Measurements from ENCODE around the gene STOML2. TPM values are rescaled to one million over a fixed set of nuclear protein-coding genes. Genes with fewer than 3 reads are reported as not detected.

Gene STOML2
- total RNA-seq, 6 donors from 2014 or later: 17.4 to 72.8 (median 48.0) TPM

DNA sequence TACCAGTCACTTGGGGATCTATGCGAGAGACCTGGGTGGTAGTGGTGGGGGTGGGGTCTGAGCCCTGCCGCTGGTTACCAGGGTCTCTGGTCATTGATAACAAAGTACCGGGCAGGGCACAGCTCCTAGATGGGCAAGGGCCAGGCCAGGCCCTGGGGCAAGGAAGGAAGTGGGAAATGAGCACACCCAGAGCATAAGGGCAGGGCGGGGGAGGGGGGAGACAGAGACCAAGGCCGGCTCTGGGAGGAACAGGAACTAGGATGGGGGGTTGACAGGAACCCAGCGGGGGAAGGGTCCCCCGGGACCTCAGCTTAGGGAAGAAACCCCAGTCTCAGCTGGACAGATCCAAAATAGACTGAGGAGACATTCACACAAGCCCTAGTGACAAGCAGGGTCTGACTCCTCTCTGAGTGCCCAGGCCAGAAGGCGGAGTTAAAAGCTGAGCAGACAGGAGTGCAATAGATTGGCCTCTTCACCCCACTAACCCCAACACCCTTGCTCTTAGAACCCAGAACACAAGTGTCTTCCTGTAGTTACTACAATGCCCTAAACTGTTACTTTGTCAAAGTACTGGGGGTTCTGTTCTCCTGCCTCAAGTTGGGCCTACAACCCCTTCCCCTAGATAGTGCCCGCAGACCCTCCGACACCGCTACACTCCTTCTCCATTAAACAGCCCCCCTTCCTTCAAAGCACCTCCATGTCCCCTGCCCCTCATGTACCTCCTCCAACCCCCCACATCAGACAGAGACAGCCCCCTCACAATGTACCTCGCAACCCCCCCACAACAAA, 12.1 kb upstream of the STOML2 start:
- Histone ChIP-seq H3K27me3 (no peaks in the 10 kb centered on the region), H3K27ac (peak overlapping the region; percentile 88 to 98 (median 94)), H3K4me3 (peak overlapping the region; percentile 43 to 81 (median 64)), H3K4me1 (peaks cover 50 to 65% (median 56%) of the 10 kb centered on the region in 4 donors), H3K36me3 (no peaks in the 10 kb centered on the region), H3K9me3 (no peaks in the 10 kb centered on the region)
- peak; percentile 33 to 54 for TF ChIP-seq POLR2AphosphoS5 (IDR thresholded peaks at IDR 0.05)
- TF ChIP-seq POLR2A (IDR thresholded peaks at IDR 0.05): peak in 1 of 4 donors; percentile 50
- TF ChIP-seq, protein P1, sequence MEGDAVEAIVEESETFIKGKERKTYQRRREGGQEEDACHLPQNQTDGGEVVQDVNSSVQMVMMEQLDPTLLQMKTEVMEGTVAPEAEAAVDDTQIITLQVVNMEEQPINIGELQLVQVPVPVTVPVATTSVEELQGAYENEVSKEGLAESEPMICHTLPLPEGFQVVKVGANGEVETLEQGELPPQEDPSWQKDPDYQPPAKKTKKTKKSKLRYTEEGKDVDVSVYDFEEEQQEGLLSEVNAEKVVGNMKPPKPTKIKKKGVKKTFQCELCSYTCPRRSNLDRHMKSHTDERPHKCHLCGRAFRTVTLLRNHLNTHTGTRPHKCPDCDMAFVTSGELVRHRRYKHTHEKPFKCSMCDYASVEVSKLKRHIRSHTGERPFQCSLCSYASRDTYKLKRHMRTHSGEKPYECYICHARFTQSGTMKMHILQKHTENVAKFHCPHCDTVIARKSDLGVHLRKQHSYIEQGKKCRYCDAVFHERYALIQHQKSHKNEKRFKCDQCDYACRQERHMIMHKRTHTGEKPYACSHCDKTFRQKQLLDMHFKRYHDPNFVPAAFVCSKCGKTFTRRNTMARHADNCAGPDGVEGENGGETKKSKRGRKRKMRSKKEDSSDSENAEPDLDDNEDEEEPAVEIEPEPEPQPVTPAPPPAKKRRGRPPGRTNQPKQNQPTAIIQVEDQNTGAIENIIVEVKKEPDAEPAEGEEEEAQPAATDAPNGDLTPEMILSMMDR (IDR thresholded peaks at IDR 0.05): no peak
- ATAC-seq (ENCODE audit: low FRiP score in 2 of 2) (peak; percentile 26 to 29), DNase-seq (peak in 1 of 2 donors; percentile 83)
- WGBS, 2 donors: 10 to 15% methylated on average over 11 to 12 of the region's 12 CpGs

DNA sequence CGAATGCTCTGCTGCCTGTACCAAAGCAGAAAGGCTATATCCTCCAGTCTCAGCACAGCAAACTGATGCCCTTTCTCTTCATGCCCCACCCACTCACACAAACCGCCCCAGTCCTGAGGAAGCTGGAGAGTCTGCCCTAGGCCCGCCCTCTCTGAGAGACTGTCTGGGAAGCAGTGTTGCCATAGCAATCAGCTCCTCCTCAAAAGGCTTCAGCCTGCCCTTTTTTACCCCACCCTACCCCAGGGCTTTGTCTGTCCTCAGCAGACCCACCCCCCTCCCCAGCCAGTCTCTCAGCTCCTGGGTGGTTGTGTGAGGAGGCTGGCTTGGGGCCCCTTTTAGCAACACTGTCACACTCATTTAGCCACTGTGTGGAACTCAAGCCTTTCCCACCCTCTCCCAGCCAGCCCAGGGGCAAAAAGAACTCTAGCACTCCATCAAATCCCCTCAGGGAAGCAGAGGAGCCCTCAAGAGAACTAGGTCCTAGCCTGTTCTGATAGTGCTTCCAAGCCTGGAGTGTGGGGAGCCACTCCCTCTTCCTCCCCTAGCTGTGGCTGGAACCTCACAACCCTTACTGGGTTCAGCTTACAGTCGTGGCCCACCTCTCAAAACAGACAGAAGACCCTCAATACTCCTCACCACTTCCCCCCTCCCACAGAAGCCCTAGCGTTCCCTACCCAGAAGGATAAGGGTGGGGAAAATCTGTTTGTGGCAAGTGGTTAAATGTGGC, 11.3 kb upstream of the STOML2 start:
- WGBS, 2 donors: 0 to 6% methylated on average over 2 to 5 of the region's 5 CpGs
- Histone ChIP-seq H3K27me3 (no peaks in the 10 kb centered on the region), H3K9me3 (no peaks in the 10 kb centered on the region), H3K4me1 (peaks cover 54 to 72% (median 63%) of the 10 kb centered on the region in 4 donors), H3K27ac (peak overlapping the region; percentile 88 to 98 (median 94)), H3K4me3 (peak overlapping the region; percentile 43 to 81 (median 64)), H3K36me3 (no peaks in the 10 kb centered on the region)
- peak in 1 of 2 donors; percentile 93 for DNase-seq
- TF ChIP-seq POLR2A (IDR thresholded peaks at IDR 0.05) (no peak), EP300 (IDR thresholded peaks at IDR 0.05) (no peak), POLR2AphosphoS5 (IDR thresholded peaks at IDR 0.05) (peak in 1 of 2 donors; percentile 40)
- TF ChIP-seq, protein P1 (IDR thresholded peaks at IDR 0.05): no peak
- ATAC-seq (ENCODE audit: low FRiP score in 2 of 2): peak; percentile 21 to 65

DNA sequence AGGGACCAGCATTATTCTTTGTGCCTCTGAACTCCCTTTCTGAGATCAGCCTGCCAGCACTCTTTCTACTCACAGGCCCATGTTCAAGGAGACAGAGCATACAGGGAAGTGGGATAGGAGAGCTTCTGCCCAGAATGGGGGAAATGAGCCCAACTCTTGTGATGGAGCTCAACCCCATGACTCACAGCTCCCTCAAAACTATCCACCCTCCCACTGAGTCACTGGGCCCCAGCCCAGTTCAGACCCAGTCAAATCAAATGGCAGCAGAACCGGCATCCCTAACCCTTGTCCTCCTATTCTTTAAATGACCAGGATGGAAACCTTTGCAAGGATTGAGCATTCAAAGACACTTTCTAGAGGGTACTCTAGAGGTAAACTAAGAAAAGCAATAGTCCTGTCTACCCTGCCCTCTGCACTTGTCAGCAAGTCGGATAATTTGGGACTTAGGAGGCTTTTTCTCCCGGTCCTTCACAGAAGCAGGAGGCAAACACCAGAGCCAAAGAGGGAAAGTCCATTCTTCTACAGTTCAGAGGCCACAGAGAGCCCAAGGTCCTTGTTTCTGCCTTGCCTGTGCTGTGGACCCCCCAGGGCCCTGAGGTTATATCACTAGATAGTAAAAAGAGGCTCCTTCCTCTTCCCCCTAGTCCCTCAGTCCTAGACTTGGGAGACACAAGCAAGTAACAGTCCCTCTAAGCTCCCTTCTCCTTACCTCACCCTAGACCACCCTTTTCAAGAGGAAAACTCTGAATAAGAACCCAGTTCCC, 9.5 kb upstream of the STOML2 start:
- peak overlapping the region in 1 of 4 donors; percentile 87 for H3K4me3 ChIP-seq
- DNase-seq: peak in 1 of 2 donors; percentile 69
- peaks cover 54 to 76% (median 63%) of the 10 kb centered on the region in 4 donors for H3K4me1 ChIP-seq

DNA sequence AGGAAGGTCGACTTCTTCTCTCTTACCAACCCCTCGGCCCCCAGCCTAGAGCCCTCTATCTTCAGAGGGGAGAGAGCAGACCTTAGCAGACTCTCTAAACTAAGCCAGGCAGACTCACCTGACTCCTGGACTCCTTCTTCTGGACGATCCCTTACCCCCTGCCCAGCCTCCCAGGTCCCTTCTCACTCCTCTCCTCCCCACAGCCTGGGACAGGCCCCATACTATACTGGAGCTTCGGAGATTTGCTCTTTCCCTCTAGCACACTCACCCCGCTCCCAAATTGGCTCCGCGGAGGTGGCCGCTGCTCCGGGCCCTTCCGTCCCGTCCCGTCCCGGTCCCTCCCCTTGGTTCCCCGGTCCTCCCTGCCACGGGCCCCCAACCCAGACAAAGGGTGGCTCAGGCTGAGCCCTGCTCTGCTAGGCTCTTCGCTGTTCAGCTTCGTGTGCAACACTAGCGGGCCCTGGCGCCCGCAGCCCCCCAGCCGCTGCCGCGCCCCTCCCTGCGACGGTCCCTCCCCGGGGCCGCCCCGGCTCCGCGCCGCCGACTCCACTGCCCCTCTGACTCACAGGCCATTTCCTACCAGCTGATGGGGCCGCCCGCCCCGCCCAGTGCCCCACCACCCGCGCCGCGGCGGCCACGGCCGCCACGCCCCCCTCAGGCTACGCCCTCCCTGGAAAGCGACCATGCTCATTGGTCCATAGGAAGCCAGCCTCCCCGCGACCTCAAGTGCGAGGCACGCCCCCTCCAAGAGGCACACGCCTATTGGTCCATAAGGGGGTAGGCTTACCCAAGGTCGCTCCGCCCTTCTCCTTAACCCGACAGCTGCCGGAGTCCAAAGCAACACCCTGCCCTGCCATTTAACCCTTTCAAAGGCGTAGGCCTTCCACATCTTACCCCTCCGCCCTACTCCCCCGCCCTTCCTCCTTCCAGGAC, 8.3 kb upstream of the STOML2 start:
- Histone ChIP-seq H3K36me3 (peaks cover 4 to 30% (median 24%) of the 10 kb centered on the region in 4 donors), H3K27me3 (no peaks in the 10 kb centered on the region), H3K9me3 (no peaks in the 10 kb centered on the region), H3K4me1 (peaks cover 47 to 66% (median 53%) of the 10 kb centered on the region in 4 donors), H3K27ac (peak overlapping the region; percentile 86 to 98 (median 94)), H3K4me3 (peak overlapping the region; percentile 58 to 87 (median 72))
- 2% methylated on average over 31 to 36 of the region's 57 CpGs for WGBS, 2 donors
- DNase-seq (peak; percentile 99), ATAC-seq (ENCODE audit: low FRiP score in 2 of 2) (peak; percentile 87 to 92)
- TF ChIP-seq, protein P1 (IDR thresholded peaks at IDR 0.05): no peak
- TF ChIP-seq EP300 (IDR thresholded peaks at IDR 0.05) (no peak), POLR2AphosphoS5 (IDR thresholded peaks at IDR 0.05) (peak in 1 of 2 donors; percentile 57), POLR2A (IDR thresholded peaks at IDR 0.05) (peak in 1 of 4 donors; percentile 72)

More for the DNA sequence above, 9.5 kb upstream of the STOML2 start:
- peak in 1 of 2 donors; percentile 33 for ATAC-seq (ENCODE audit: low FRiP score in 2 of 2)
- Histone ChIP-seq H3K27me3 (no peaks in the 10 kb centered on the region), H3K9me3 (no peaks in the 10 kb centered on the region), H3K36me3 (peaks cover 2 to 18% (median 13%) of the 10 kb centered on the region in 4 donors), H3K27ac (peak overlapping the region; percentile 85 to 98 (median 94))
- WGBS, 2 donors: 78 to 82% methylated on average over 3 of the region's 3 CpGs
- no peak for TF ChIP-seq POLR2A (IDR thresholded peaks at IDR 0.05)
- peak; percentile 11 to 15 for TF ChIP-seq POLR2AphosphoS5 (IDR thresholded peaks at IDR 0.05)
